Central memory CD8-positive, alpha-beta T cell (primary cell): ENCODE data around the gene PSMA7.

ENCODE experiments used
- ATAC-seq: fragments of 150-1000 bp; cut with Tn5 transposase; replicated peaks from 2 replicates; pipeline ENCODE4 v1.10.0; 2022; ENCODE audit warnings: mild to moderate bottlenecking, moderate FRiP score, moderate number of reproducible peaks; ENCODE audit not compliant: poor library complexity, severe bottlenecking; ENCODE audit errors: extremely low read depth
- DNase-seq, 2 donors: peaks; one replicate each; pipeline ENCODE4 v3.0.0; 2021; ENCODE audit warnings: low spot score in 2 of 2
- H3K27ac Mint-ChIP-seq: one replicate; pipeline ENCODE4 v1.8.0; 2022; ENCODE audit warnings: low read depth, mild to moderate bottlenecking, moderate library complexity, mixed read lengths
- H3K27me3 Mint-ChIP-seq: one replicate; pipeline ENCODE4 v1.8.0; 2022; ENCODE audit warnings: mixed read lengths
- H3K36me3 Mint-ChIP-seq: one replicate; pipeline ENCODE4 v1.8.0; 2022; ENCODE audit warnings: mild to moderate bottlenecking, moderate library complexity, mixed read lengths; ENCODE audit not compliant: insufficient read depth
- H3K4me1 Mint-ChIP-seq: one replicate; pipeline ENCODE4 v1.8.0; 2022; ENCODE audit warnings: mixed read lengths
- H3K4me3 Mint-ChIP-seq: one replicate; pipeline ENCODE4 v1.8.0; 2022; ENCODE audit warnings: mild to moderate bottlenecking, moderate library complexity, mixed read lengths
- H3K9me3 Mint-ChIP-seq: one replicate; pipeline ENCODE4 v1.8.0; 2022; ENCODE audit warnings: mixed read lengths

PSMA7 gene

DNA sequence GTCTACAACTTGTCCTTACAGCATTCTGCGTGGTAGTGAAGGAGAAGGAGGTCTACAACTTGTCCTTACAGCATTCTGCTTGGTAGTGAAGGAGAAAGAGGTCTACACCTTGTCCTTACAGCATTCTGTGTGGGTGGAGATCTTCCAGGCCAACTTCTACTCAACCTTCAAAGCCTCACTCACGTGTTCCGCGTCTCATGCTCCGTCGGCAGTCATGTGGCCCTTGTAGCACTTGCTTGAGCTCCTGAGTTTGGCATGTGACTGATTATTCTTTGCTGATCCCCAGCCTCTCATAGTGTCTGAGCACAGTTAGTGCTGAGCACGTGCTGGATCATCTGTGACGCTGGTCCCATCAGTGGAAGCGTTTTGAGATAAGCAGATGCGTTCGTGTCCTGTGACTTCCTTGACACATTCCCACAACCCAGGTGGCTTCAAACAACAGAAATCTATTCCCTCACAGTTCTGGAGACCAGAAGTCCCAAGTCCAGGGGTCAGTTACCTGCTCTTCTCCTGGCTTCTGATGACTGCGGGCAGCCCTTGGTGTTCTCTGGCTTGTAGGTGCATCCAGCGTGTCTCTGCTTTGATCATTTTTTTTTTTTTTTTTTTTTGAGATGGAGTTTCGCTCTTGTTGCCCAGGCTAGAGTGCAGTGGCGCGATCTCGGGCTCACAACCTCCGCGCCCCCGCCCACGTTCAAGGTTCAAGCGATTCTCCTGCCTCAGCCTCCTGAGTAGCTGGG, 3.0 kb upstream of the PSMA7 start:
- H3K9me3 Mint-ChIP-seq, result no peaks in the 10 kb centered on the region
- H3K4me3 Mint-ChIP-seq, result no peak overlapping the region
- ATAC-seq (no peak), DNase-seq (no peak)
- peaks cover 51% of the 10 kb centered on the region for H3K4me1 Mint-ChIP-seq
- H3K27ac Mint-ChIP-seq, result no peak overlapping the region
- peaks cover 29% of the 10 kb centered on the region for H3K36me3 Mint-ChIP-seq
- no peaks in the 10 kb centered on the region for H3K27me3 Mint-ChIP-seq

DNA sequence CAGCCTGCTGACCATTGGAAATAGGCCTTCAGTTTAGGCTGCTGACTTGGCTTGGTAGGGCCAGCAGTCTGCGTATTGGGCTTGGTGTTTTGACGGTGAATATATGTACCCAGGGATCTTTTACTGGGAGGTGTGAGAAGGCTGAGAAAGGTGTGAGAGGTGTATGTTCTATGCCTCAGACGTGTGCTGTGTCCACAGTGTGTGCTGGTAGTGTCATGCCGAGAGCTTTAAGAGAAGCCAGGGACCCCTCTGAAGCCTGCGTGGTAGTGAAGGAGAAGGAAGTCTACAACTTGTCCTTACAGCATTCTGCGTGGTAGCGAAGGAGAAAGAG, 2.5 kb upstream of the PSMA7 start:
- H3K4me3 Mint-ChIP-seq, result peak overlapping the region; percentile 79
- peaks cover 56% of the 10 kb centered on the region for H3K4me1 Mint-ChIP-seq
- no peak for DNase-seq
- no peaks in the 10 kb centered on the region for H3K9me3 Mint-ChIP-seq
- peaks cover 33% of the 10 kb centered on the region for H3K36me3 Mint-ChIP-seq
- no peak for ATAC-seq
- H3K27ac Mint-ChIP-seq, result no peak overlapping the region
- no peaks in the 10 kb centered on the region for H3K27me3 Mint-ChIP-seq

DNA sequence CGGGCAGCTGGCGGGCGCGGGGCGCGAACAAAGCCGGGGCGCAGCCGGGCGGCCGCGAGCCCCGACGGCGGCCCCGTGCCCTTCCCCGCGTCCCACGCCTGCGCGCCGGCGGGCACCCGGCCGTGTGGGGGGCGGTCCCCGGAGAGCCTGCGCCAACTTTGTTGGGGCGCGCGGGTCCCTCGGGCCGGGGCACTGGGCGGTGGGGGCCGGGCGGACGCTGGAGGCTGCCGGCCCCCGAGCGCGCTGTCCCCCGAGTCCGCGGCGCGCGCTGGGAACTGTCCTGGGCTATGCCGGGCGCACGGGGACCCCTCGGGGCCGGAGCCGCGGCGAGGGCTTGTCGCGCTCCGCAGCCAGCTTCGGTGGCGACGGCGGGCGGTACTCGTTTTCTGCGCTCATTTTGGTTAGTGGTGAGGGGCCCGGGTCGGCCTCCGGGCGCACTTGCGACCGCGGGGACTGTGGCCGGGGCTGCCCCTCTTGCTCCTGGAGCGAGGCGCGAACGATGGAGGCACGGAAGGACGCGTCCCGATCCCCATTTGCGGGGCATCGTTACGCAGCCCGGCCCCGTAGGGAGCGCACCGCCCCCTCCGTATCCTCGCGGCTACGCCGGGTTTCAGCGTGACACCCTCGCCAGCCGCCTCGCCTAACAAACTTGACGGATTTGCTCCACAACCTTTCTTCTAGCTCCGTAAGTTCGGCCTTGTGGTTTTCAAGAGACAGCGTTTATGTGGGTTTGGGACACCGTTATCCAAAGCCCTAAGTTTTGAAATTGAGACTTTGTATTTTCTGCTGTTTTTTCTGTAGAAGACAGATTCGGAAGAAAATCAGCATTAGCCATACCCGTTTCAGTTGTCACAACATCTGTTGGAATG, 997 bp upstream of the PSMA7 start:
- Mint-ChIP-seq H3K27me3 (no peaks in the 10 kb centered on the region), H3K27ac (peak overlapping the region; percentile 62), H3K4me1 (peaks cover 47% of the 10 kb centered on the region), H3K9me3 (no peaks in the 10 kb centered on the region), H3K36me3 (peaks cover 44% of the 10 kb centered on the region), H3K4me3 (peak overlapping the region; percentile 81)
- DNase-seq (peak in 1 of 2 donors; percentile 32), ATAC-seq (no peak)

DNA sequence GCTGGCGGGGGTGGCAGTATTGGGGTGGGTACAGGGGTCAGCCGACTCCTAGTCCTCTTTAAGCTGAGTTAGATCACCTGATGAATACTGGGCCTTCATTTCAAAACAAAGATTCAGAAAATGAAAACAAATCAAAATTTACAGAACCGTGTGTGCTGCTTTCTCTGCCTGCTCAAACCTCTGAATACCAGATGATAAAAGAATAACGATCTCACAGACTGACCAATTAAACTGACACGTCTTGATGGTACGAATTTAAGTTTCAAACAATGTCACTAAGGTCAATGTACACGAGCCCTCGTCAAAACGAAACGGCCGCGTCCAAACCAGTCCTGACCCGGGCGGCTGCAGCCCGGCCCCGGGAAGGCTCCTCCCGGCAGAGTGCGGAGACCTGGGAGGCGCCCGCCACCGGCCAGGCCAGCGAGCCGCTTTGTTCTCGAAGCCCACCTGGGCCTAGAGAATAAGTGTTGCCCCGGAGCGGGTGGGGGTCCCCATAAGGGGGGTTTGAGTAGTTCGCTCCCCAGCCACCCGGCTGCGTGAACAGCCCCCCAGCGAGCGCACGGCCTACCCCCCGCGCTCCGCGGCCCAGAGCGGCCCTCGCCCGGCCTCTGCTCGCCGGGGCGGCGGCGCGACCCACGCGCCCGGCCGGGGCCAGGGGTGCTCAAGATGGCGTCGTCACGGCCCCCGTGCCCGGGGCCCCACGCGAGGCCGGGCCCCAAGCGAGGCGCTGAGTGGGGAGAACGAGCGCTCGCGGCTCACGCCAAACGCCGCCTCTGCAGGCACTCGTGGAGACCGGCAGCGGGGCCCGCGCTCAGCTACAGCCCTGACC, 728 bp downstream of the PSMA7 start:
- no peak for DNase-seq
- ATAC-seq, result peak; percentile 11

DNA sequence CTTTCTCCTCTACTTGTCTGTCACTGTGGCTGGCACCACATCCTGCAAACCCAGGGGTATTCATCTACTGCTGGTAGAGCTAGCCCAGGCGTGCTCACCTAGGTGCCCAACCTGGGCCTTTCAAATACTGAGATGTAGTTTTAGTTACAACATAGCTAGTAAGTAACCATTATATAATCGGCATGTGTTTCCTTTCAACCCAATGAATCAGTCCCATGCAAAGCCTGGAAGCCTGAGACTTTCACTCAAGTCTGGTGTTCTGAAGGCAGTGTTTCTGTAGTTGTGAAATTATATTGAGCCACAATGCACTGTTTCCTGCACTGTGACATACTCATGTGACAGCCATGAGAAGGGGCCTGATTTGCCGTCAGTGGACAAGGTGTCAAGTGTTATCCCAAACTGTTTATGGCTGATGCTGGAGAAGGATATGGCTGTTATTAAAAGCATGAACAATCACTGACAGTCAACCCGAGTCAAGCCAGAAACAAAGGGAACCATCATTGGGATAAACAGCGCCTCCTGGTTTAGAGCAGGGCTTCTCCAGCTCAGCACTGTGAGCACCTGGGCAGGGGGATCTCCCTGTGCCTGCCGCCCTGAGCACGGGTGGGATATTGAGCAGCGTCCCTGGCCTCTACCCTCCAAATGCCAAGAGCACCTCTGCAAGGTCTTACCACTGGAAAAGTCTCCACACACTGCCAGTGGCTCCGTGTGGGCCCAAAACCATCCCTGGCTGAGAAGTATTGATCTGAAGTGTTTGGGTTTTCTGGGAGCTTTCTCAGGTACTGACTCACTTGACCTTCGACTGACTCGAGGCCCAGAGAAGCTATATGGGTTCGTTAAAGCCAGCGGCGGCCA, 1.6 kb downstream of the PSMA7 start:
- peaks cover 51% of the 10 kb centered on the region for H3K4me1 Mint-ChIP-seq
- no peaks in the 10 kb centered on the region for H3K9me3 Mint-ChIP-seq
- peak overlapping the region; percentile 91 for H3K27ac Mint-ChIP-seq
- H3K27me3 Mint-ChIP-seq, result no peaks in the 10 kb centered on the region
- DNase-seq (peak in 1 of 2 donors; percentile 55), ATAC-seq (peak; percentile 62)
- peak overlapping the region; percentile 81 for H3K4me3 Mint-ChIP-seq
- H3K36me3 Mint-ChIP-seq, result peaks cover 62% of the 10 kb centered on the region

More for the DNA sequence above, 728 bp downstream of the PSMA7 start:
- Mint-ChIP-seq H3K4me1 (peaks cover 52% of the 10 kb centered on the region), H3K27ac (peak overlapping the region; percentile 91), H3K36me3 (peaks cover 56% of the 10 kb centered on the region), H3K4me3 (peak overlapping the region; percentile 81), H3K9me3 (no peaks in the 10 kb centered on the region), H3K27me3 (no peaks in the 10 kb centered on the region)

DNA sequence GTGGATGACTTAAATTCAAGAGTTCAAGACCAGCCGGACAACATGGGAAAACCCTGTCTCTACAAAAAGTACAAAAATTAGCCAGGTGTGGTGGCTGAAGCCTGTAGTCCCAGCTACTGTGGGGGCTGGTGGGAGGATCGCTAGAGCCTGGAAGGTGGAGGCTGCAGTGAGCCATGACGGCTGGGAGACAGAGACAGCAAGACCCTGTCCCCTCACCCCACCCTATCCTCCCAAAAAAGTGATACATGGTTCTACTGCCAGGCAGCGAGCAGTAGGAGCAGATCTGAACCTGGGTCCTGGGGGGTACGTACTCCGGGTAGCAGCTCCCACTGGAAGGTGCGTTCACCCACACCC, 2.2 kb downstream of the PSMA7 start:
- H3K36me3 Mint-ChIP-seq, result peaks cover 69% of the 10 kb centered on the region
- H3K27ac Mint-ChIP-seq, result peak overlapping the region; percentile 91
- DNase-seq (no peak), ATAC-seq (no peak)
- H3K4me3 Mint-ChIP-seq, result peak overlapping the region; percentile 81
- H3K4me1 Mint-ChIP-seq, result peaks cover 56% of the 10 kb centered on the region
- H3K9me3 Mint-ChIP-seq, result no peaks in the 10 kb centered on the region
- no peaks in the 10 kb centered on the region for H3K27me3 Mint-ChIP-seq

DNA sequence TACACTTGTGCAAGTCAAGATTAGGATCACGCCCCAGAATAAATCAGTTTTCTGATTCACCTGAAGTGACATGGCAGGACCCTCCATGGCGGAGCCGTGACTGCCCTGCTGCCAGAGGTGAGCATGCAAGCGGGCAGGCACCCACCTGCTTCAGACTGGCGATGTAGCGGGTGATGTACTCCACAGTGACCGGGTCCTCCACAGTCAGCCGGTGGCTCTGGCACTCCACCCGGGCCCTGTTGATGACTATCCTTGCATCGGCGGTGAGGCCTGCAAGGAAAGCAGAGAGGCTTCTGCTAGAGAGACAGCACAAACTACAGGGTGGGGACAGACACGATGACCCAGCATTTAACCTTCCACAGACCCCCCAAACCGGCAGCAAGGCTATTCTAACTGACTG, 3.6 kb downstream of the PSMA7 start:
- no peaks in the 10 kb centered on the region for H3K9me3 Mint-ChIP-seq
- H3K36me3 Mint-ChIP-seq, result peaks cover 71% of the 10 kb centered on the region
- H3K4me3 Mint-ChIP-seq, result no peak overlapping the region
- peaks cover 45% of the 10 kb centered on the region for H3K4me1 Mint-ChIP-seq
- H3K27ac Mint-ChIP-seq, result peak overlapping the region; percentile 91
- no peak for DNase-seq
- no peaks in the 10 kb centered on the region for H3K27me3 Mint-ChIP-seq
- ATAC-seq, result no peak

DNA sequence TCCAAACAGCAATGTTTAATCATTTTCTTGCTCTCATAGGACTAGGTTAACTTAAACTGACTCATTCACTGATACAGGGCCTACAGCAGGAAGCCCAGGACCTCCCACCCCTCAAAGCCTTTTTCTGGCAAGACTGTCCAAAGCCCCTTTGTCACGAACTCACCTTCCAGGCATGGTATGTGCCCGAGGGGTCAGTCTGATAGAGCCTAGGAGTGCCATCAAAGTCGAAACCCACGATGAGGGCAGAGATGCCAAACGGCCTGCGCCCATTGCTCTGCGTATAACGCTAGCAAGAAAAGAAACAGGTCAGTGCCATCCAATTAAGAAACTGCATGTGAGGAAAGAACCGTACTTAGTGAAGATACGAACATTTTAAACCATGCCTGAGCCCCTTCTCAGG, 4.3 kb downstream of the PSMA7 start:
- Mint-ChIP-seq H3K4me1 (peaks cover 42% of the 10 kb centered on the region), H3K36me3 (peaks cover 72% of the 10 kb centered on the region), H3K27ac (peak overlapping the region; percentile 67), H3K4me3 (no peak overlapping the region), H3K9me3 (no peaks in the 10 kb centered on the region), H3K27me3 (no peaks in the 10 kb centered on the region)
- ATAC-seq (no peak), DNase-seq (no peak)

DNA sequence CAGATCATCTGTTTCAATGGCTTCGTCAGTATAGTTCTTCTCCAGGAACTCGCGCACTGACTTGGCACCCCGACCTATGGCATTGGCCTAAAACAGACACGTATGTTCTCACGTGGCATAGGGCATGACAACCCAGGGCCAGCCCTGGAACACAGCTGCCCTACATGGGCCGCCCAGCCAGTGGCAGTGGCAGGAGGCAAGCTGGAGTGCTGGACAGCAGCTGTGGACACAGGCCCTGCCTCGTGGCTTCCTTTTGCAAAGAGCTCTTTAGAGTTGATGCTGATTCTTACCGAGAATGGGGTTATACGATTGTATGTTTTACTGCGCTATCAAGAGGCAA, 5.0 kb downstream of the PSMA7 start:
- Mint-ChIP-seq H3K27me3 (no peaks in the 10 kb centered on the region), H3K9me3 (no peaks in the 10 kb centered on the region), H3K4me3 (peak overlapping the region; percentile 24), H3K27ac (peak overlapping the region; percentile 67), H3K4me1 (peaks cover 42% of the 10 kb centered on the region), H3K36me3 (peaks cover 77% of the 10 kb centered on the region)
- no peak for ATAC-seq
- DNase-seq, result no peak

DNA sequence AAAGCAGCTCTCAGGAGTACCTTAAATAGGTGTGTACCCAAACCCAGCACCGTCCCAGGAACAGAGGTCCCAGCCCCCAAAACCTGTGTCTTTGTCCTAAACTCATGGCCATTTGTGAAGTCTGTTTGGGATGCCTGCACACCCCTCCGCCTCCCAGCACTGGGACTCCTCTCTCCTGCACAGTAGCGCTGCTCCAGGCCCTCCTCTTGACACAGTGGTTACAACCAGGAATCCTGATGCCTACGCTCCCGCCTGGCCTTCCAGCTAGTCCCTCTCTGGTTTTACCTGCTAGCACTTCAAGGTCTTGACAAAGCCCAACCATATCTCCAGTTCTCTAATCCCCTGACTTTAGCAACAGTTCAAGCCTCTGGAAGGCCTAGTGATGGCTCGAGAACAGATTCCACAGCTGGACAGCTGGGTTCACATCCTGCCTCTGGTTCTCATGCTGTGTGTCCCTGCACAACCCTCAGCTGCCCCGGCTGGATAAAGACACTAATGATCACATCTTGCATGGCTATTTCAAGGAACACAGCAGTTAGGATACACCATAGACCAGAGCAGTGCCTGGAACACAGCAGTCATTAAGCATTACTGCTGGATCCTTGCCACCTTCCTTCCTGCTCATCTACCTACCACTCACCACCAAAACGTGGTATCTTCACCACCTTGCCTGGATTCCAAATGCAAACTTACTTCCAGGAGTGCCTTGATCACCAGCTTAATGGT, 5.6 kb downstream of the PSMA7 start:
- H3K9me3 Mint-ChIP-seq, result no peaks in the 10 kb centered on the region
- DNase-seq, result no peak
- peaks cover 77% of the 10 kb centered on the region for H3K36me3 Mint-ChIP-seq
- peak overlapping the region; percentile 67 for H3K27ac Mint-ChIP-seq
- H3K4me3 Mint-ChIP-seq, result peak overlapping the region; percentile 24
- peaks cover 42% of the 10 kb centered on the region for H3K4me1 Mint-ChIP-seq
- H3K27me3 Mint-ChIP-seq, result no peaks in the 10 kb centered on the region
- no peak for ATAC-seq

DNA sequence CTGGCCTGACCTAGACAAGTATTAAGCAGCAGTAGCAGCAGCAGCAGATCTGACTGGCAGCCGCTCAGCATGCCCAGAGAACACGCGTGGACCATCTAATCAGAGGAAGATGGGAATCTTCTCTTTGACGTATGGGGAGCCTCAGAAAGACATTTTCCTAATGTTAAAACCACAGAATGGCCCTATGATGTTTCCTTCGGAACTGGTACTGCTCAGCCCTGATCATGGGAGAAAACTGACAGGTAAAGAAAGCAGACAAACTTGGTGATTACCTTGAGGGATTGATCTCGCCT, 6.2 kb downstream of the PSMA7 start:
- Mint-ChIP-seq H3K4me1 (peaks cover 44% of the 10 kb centered on the region), H3K27me3 (no peaks in the 10 kb centered on the region), H3K4me3 (no peak overlapping the region), H3K27ac (peak overlapping the region; percentile 33), H3K9me3 (no peaks in the 10 kb centered on the region), H3K36me3 (peaks cover 78% of the 10 kb centered on the region)
- no peak for DNase-seq
- ATAC-seq, result no peak
